Raji (cell line): Measurements from ENCODE around the gene SIL1.

Source experiments
- POLR2A ChIP-seq: IDR thresholded peaks from 2 replicates; pipeline ENCODE4 v1.6.1; 2011; ENCODE audit warnings: low read depth, low read length, control low read depth; ENCODE audit not compliant: insufficient read depth

SIL1 gene

GRCh38 chr5:138948471-138949222 lies 249.5 kb downstream of the SIL1 start:
- no peak for TF ChIP-seq POLR2A

- TF ChIP-seq POLR2A: no peak
Measured at GRCh38 chr5:138947780-138948179, 250.4 kb downstream of the SIL1 start.

GRCh38 chr5:138946831-138947560 lies 251.2 kb downstream of the SIL1 start:
- no peak for TF ChIP-seq POLR2A

GRCh38 chr5:138946241-138946623 lies 251.9 kb downstream of the SIL1 start:
- TF ChIP-seq POLR2A: no peak

GRCh38 chr5:138945421-138946240 lies 252.5 kb downstream of the SIL1 start:
- no peak for TF ChIP-seq POLR2A

GRCh38 chr5:138944527-138945322 lies 253.4 kb downstream of the SIL1 start:
- TF ChIP-seq POLR2A: no peak

- TF ChIP-seq POLR2A: no peak
Measured at GRCh38 chr5:138943599-138944173, 254.5 kb downstream of the SIL1 start.

GRCh38 chr5:138942861-138943260 lies 255.3 kb downstream of the SIL1 start:
- no peak for TF ChIP-seq POLR2A

GRCh38 chr5:138942066-138942465 lies 256.1 kb downstream of the SIL1 start:
- TF ChIP-seq POLR2A: no peak

GRCh38 chr5:138938526-138938925 lies 259.6 kb downstream of the SIL1 start:
- no peak for TF ChIP-seq POLR2A

- no peak for TF ChIP-seq POLR2A
Measured at GRCh38 chr5:138937392-138938387, 260.5 kb downstream of the SIL1 start.

GRCh38 chr5:138936968-138937345 lies 261.2 kb downstream of the SIL1 start:
- TF ChIP-seq POLR2A: no peak

- no peak for TF ChIP-seq POLR2A
Measured at GRCh38 chr5:138936225-138936967, 261.8 kb downstream of the SIL1 start.
